Activated CD8-positive, alpha-beta memory T cell treated with anti-CD3 and anti-CD28 coated beads, Interleukin-2, amount 10 ng/mL, durations not matched to agents 7 days and 5 days (primary cell): ENCODE results near the gene MAST2. TPM values are rescaled to one million over a fixed set of nuclear protein-coding genes. Genes with fewer than 3 reads are reported as not detected.

ENCODE experiments used
- ATAC-seq: fragments of 150-1000 bp; cut with Tn5 transposase; one replicate; pipeline ENCODE4 v1.10.0; 2021; ENCODE audit warnings: moderate library complexity
- CTCF ChIA-PET: fragments of 350-600 bp; sonication (Branson Sonifier 250); formaldehyde crosslinking; loops from one replicate; lab custom pipeline; 2021; ENCODE audit warnings: antibody characterized with exemption; lab: Charles Lee
- DNase-seq: peaks from one replicate; pipeline ENCODE4 v3.0.0-alpha.2; 2020
- H3K27ac Mint-ChIP-seq: one replicate; pipeline ENCODE4 v1.8.0; 2021; ENCODE audit warnings: mild to moderate bottlenecking, mixed read lengths
- H3K27me3 Mint-ChIP-seq: one replicate; pipeline ENCODE4 v1.8.0; 2021; ENCODE audit warnings: mixed read lengths
- H3K36me3 Mint-ChIP-seq: one replicate; pipeline ENCODE4 v1.8.0; 2021; ENCODE audit warnings: mild to moderate bottlenecking, mixed read lengths
- H3K4me1 Mint-ChIP-seq: one replicate; pipeline ENCODE4 v1.8.0; 2021; ENCODE audit warnings: mixed read lengths
- H3K4me3 Mint-ChIP-seq: one replicate; pipeline ENCODE4 v1.8.0; 2021; ENCODE audit warnings: mild to moderate bottlenecking, moderate library complexity, mixed read lengths
- H3K9me3 Mint-ChIP-seq: one replicate; pipeline ENCODE4 v1.8.0; 2022; ENCODE audit warnings: low read depth, mixed read lengths
- total RNA-seq, 2 experiments: library from RNA; stranded (reverse); gene quantifications; one replicate each; pipeline ENCODE4 v1.2.3, GENCODE V29; 2021

Gene MAST2
- total RNA-seq, 2 experiments from 2014 or later = 29.5 to 35.6 TPM

DNA sequence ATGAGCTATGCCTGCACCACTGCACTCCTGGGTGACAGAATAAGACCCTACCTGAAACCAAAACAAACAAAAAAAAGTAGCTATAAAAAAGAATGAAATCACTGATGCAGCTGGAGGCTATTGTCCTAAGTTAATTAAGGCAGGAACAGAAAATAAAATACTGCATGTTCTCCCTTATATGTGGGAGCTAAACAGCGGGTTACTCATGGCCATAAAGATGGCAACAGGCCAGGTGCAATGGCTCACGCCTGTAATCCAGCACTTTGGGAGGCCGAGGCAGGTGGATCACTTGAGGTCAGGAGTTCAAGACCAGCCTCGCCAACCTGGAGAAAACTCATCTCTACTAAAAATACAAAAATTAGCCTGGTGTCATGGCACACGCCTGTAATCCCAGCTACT, 176.4 kb downstream of the MAST2 start:
- CTCF ChIA-PET = no interaction called here
- ATAC-seq (no peak), DNase-seq (no peak)
- Mint-ChIP-seq H3K9me3 (peaks cover 2% of the 10 kb centered on the region), H3K27me3 (no peaks in the 10 kb centered on the region), H3K4me3 (no peak overlapping the region), H3K36me3 (peaks cover 10% of the 10 kb centered on the region), H3K4me1 (no peaks in the 10 kb centered on the region), H3K27ac (no peak overlapping the region)

GRCh38 chr1:45982359-45982758, 178.9 kb downstream of the MAST2 start:
- ATAC-seq (no peak), DNase-seq (no peak)
- no peaks in the 10 kb centered on the region for H3K4me1 Mint-ChIP-seq
- no peaks in the 10 kb centered on the region for H3K27me3 Mint-ChIP-seq
- H3K27ac Mint-ChIP-seq = no peak overlapping the region
- no peak overlapping the region for H3K4me3 Mint-ChIP-seq
- CTCF ChIA-PET = no interaction called here
- H3K36me3 Mint-ChIP-seq = peaks cover 8% of the 10 kb centered on the region
- H3K9me3 Mint-ChIP-seq = peaks cover 2% of the 10 kb centered on the region

- H3K4me3 Mint-ChIP-seq = no peak overlapping the region
- CTCF ChIA-PET = interaction anchor here (1.7 kb wide), 1 partner anchor 9 kb away, joined by 3 read pairs; no protein-coding TSS in a partner anchor
Observed at GRCh38 chr1:45983967-45984366, 180.6 kb downstream of the MAST2 start.

DNA sequence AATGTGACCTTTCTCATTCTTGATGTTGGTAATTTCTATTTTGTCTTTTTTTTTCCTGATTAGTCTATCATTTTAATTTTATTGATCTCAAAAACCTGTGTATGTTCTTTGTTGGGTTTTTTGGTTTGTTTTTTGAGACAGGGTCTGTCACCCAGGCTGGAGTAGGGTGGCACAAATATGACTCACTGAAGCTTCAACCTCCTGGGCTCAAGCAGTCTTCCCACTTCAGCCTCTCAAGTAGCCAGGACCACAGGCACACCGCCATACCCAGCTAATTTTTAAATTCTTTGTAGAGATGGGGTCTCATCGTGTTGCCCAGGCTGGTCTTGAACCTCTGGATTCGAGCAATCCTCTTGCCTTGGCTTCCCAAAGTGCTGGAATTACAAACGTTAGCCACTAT, 183.8 kb downstream of the MAST2 start:
- H3K27me3 Mint-ChIP-seq = no peaks in the 10 kb centered on the region
- DNase-seq = no peak
- peaks cover 6% of the 10 kb centered on the region for H3K36me3 Mint-ChIP-seq
- H3K9me3 Mint-ChIP-seq = no peaks in the 10 kb centered on the region
- no peak overlapping the region for H3K27ac Mint-ChIP-seq
- H3K4me1 Mint-ChIP-seq = peaks cover 2% of the 10 kb centered on the region
- no peak overlapping the region for H3K4me3 Mint-ChIP-seq
- no peak for ATAC-seq
- CTCF ChIA-PET = no interaction called here

More at GRCh38 chr1:45983967-45984366, 180.6 kb downstream of the MAST2 start:
- Mint-ChIP-seq H3K9me3 (peaks cover 2% of the 10 kb centered on the region), H3K27ac (no peak overlapping the region), H3K27me3 (no peaks in the 10 kb centered on the region), H3K4me1 (peaks cover 2% of the 10 kb centered on the region), H3K36me3 (peaks cover 8% of the 10 kb centered on the region)
- ATAC-seq (no peak), DNase-seq (no peak)

DNA sequence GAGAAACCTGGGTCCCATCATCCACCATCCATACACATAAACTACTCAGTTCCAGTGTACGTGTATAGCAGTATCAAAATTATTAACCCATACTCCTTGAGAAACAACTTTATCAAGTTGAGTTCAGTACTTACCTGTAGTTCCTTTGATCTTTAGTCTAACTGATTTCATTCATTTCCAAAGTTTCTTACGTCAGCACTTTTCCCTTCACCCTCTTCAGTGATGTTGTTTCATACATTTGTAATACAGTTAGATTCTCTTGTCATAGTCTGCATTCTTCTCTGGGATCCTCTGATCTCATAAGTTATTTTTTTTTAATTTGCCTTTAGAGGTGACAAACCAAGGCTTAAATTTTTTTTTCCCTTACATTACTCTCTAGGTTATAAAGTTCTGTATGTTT, 185.8 kb downstream of the MAST2 start:
- peaks cover 2% of the 10 kb centered on the region for H3K4me1 Mint-ChIP-seq
- no peak for DNase-seq
- H3K27me3 Mint-ChIP-seq = no peaks in the 10 kb centered on the region
- CTCF ChIA-PET = no interaction called here
- no peak overlapping the region for H3K27ac Mint-ChIP-seq
- peaks cover 1% of the 10 kb centered on the region for H3K9me3 Mint-ChIP-seq
- no peak overlapping the region for H3K4me3 Mint-ChIP-seq
- H3K36me3 Mint-ChIP-seq = peaks cover 7% of the 10 kb centered on the region
- ATAC-seq = no peak

GRCh38 chr1:45994423-45994822, 191.0 kb downstream of the MAST2 start:
- no peak for DNase-seq
- H3K27ac Mint-ChIP-seq = no peak overlapping the region
- H3K36me3 Mint-ChIP-seq = peaks cover 7% of the 10 kb centered on the region
- ATAC-seq = no peak
- no peak overlapping the region for H3K4me3 Mint-ChIP-seq
- H3K4me1 Mint-ChIP-seq = no peaks in the 10 kb centered on the region
- H3K27me3 Mint-ChIP-seq = no peaks in the 10 kb centered on the region
- CTCF ChIA-PET = no interaction called here
- peaks cover 1% of the 10 kb centered on the region for H3K9me3 Mint-ChIP-seq

- ATAC-seq = no peak
- CTCF ChIA-PET = no interaction called here
- peaks cover 6% of the 10 kb centered on the region for H3K36me3 Mint-ChIP-seq
- H3K27ac Mint-ChIP-seq = no peak overlapping the region
- no peaks in the 10 kb centered on the region for H3K27me3 Mint-ChIP-seq
- no peak for DNase-seq
- H3K4me1 Mint-ChIP-seq = no peaks in the 10 kb centered on the region
- no peak overlapping the region for H3K4me3 Mint-ChIP-seq
- peaks cover 1% of the 10 kb centered on the region for H3K9me3 Mint-ChIP-seq
Observed at GRCh38 chr1:45995298-45995697, 191.9 kb downstream of the MAST2 start.

- H3K36me3 Mint-ChIP-seq = peaks cover 2% of the 10 kb centered on the region
- H3K4me1 Mint-ChIP-seq = peaks cover 4% of the 10 kb centered on the region
- CTCF ChIA-PET = no interaction called here
Observed at GRCh38 chr1:45998020-45998617, 194.7 kb downstream of the MAST2 start.

DNA sequence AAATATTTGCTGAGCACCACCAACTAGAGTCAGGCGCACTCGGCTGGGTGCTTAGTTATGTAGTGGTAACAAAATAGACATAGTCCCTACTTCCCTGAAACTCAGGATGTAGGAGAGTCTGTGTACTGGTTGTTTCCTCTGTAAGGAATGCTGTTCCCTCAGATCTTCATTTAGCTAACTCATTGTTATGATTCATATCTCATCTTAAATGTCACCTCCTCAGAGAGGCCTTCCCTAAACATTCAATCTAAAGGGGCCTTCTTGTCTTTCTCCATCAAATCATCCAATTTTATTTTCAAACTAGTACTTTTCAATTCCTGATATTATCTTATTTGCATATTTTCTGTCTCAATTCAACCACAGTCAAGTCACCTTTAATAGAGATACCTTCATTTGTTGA, 196.1 kb downstream of the MAST2 start:
- no peak for DNase-seq
- Mint-ChIP-seq H3K9me3 (no peaks in the 10 kb centered on the region), H3K27me3 (no peaks in the 10 kb centered on the region), H3K36me3 (peaks cover 4% of the 10 kb centered on the region), H3K4me1 (peaks cover 4% of the 10 kb centered on the region), H3K4me3 (no peak overlapping the region), H3K27ac (no peak overlapping the region)
- CTCF ChIA-PET = interaction anchor here (0.6 to 1.4 kb wide), 2 partner anchors 187 to 225 kb away, joined by 3 read pairs; no protein-coding TSS in a partner anchor
- ATAC-seq = no peak

More at GRCh38 chr1:45998020-45998617, 194.7 kb downstream of the MAST2 start:
- Mint-ChIP-seq H3K27ac (no peak overlapping the region), H3K4me3 (no peak overlapping the region), H3K27me3 (no peaks in the 10 kb centered on the region), H3K9me3 (no peaks in the 10 kb centered on the region)
- DNase-seq (no peak), ATAC-seq (no peak)

GRCh38 chr1:46001081-46001785, 197.8 kb downstream of the MAST2 start:
- Mint-ChIP-seq H3K9me3 (no peaks in the 10 kb centered on the region), H3K4me1 (peaks cover 4% of the 10 kb centered on the region), H3K27me3 (no peaks in the 10 kb centered on the region), H3K27ac (no peak overlapping the region), H3K4me3 (no peak overlapping the region), H3K36me3 (peaks cover 4% of the 10 kb centered on the region)
- DNase-seq (no peak), ATAC-seq (no peak)
- CTCF ChIA-PET = interaction anchor here (1.8 kb wide), 1 partner anchor 35 kb away, joined by 4 read pairs; no protein-coding TSS in a partner anchor

- no peak overlapping the region for H3K4me3 Mint-ChIP-seq
- DNase-seq = no peak
- no peak overlapping the region for H3K27ac Mint-ChIP-seq
- H3K36me3 Mint-ChIP-seq = peaks cover 11% of the 10 kb centered on the region
- CTCF ChIA-PET = no interaction called here
- peaks cover 4% of the 10 kb centered on the region for H3K4me1 Mint-ChIP-seq
- no peak for ATAC-seq
- no peaks in the 10 kb centered on the region for H3K9me3 Mint-ChIP-seq
- no peaks in the 10 kb centered on the region for H3K27me3 Mint-ChIP-seq
Observed at GRCh38 chr1:46002551-46003150, 199.2 kb downstream of the MAST2 start.

GRCh38 chr1:46003315-46003714, 199.9 kb downstream of the MAST2 start:
- Mint-ChIP-seq H3K4me1 (peaks cover 4% of the 10 kb centered on the region), H3K27me3 (no peaks in the 10 kb centered on the region), H3K27ac (no peak overlapping the region), H3K9me3 (no peaks in the 10 kb centered on the region), H3K36me3 (peaks cover 11% of the 10 kb centered on the region), H3K4me3 (no peak overlapping the region)
- ATAC-seq (no peak), DNase-seq (no peak)
- CTCF ChIA-PET = no interaction called here

- H3K4me3 Mint-ChIP-seq = no peak overlapping the region
- peaks cover 15% of the 10 kb centered on the region for H3K36me3 Mint-ChIP-seq
- CTCF ChIA-PET = no interaction called here
- no peak overlapping the region for H3K27ac Mint-ChIP-seq
- H3K27me3 Mint-ChIP-seq = no peaks in the 10 kb centered on the region
- DNase-seq (no peak), ATAC-seq (no peak)
- H3K4me1 Mint-ChIP-seq = peaks cover 4% of the 10 kb centered on the region
- no peaks in the 10 kb centered on the region for H3K9me3 Mint-ChIP-seq
Observed at GRCh38 chr1:46004492-46004891, 201.1 kb downstream of the MAST2 start.

- Mint-ChIP-seq H3K27me3 (no peaks in the 10 kb centered on the region), H3K27ac (no peak overlapping the region), H3K9me3 (no peaks in the 10 kb centered on the region), H3K4me1 (peaks cover 4% of the 10 kb centered on the region), H3K36me3 (peaks cover 17% of the 10 kb centered on the region), H3K4me3 (no peak overlapping the region)
- ATAC-seq (no peak), DNase-seq (no peak)
- CTCF ChIA-PET = no interaction called here
Observed at GRCh38 chr1:46005594-46005993, 202.2 kb downstream of the MAST2 start.
